Esophagus muscularis mucosa (tissue), 3 donors: ENCODE results near the gene GJB6.

Experiments
- CTCF ChIP-seq, 3 experiments: fragments of 200-600 bp in 2 of 3; fragments of 450-650 bp in 1 of 3; sonication (generic) in 2 of 3; IDR thresholded peaks; one replicate each; pipeline ENCODE4 v1.5.1; 2017 to 2019; ENCODE audit warnings: antibody characterized with exemption in 3 of 3, mild to moderate bottlenecking in 2 of 3, moderate library complexity in 1 of 3
- POLR2A ChIP-seq: fragments of 450-650 bp; IDR thresholded peaks from one replicate; pipeline ENCODE4 v1.6.1; 2017; ENCODE audit warnings: antibody characterized with exemption, moderate library complexity, mild to moderate bottlenecking, low read depth
- POLR2AphosphoS5 ChIP-seq, 2 donors: sonication (generic); formaldehyde crosslinking; IDR thresholded peaks; one replicate each; pipeline ENCODE4 v1.6.1; 2017; ENCODE audit warnings: antibody characterized with exemption in 2 of 2

- TF ChIP-seq CTCF (IDR thresholded peaks at IDR 0.05) (no peak), POLR2A (no peak), POLR2AphosphoS5 (IDR thresholded peaks at IDR 0.05) (no peak)
Observed at GRCh38 chr13:20206698-20207235, 25.4 kb downstream of the GJB6 start.
